ENCODE data around the gene UBA52.

The UBA52 gene

DNA sequence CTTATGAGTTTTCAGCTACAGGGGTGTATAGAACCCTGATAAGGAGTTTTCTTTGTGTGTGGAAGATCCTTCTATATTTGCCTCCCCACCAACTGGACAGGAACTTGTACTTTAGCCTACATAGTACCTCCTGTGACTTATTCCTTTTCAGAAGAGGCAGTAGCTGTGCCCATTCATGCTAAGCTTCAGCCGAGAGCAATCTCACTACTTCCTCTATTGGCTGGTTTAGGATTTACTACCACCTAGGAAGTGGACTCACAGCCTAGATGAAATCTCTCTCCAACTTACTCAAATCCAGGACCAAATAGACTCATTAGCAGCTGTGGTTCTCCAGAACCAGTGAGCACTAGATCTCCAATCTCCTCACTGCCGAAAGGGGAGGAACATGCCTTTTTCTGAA, 14.6 kb downstream of the UBA52 start:
- CTCF ChIA-PET = no interaction called here
- H3K27ac ChIP-seq = no peak overlapping the region
- POLR2A ChIA-PET (ENCODE audit: low non-redundant PET) = no interaction called here
- TF ChIP-seq, protein P1, sequence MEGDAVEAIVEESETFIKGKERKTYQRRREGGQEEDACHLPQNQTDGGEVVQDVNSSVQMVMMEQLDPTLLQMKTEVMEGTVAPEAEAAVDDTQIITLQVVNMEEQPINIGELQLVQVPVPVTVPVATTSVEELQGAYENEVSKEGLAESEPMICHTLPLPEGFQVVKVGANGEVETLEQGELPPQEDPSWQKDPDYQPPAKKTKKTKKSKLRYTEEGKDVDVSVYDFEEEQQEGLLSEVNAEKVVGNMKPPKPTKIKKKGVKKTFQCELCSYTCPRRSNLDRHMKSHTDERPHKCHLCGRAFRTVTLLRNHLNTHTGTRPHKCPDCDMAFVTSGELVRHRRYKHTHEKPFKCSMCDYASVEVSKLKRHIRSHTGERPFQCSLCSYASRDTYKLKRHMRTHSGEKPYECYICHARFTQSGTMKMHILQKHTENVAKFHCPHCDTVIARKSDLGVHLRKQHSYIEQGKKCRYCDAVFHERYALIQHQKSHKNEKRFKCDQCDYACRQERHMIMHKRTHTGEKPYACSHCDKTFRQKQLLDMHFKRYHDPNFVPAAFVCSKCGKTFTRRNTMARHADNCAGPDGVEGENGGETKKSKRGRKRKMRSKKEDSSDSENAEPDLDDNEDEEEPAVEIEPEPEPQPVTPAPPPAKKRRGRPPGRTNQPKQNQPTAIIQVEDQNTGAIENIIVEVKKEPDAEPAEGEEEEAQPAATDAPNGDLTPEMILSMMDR (conservative IDR thresholded peaks at IDR 0.05; ENCODE audit: low read depth) = no peak
- DNase-seq (ENCODE audit: low spot score) = no peak

DNA sequence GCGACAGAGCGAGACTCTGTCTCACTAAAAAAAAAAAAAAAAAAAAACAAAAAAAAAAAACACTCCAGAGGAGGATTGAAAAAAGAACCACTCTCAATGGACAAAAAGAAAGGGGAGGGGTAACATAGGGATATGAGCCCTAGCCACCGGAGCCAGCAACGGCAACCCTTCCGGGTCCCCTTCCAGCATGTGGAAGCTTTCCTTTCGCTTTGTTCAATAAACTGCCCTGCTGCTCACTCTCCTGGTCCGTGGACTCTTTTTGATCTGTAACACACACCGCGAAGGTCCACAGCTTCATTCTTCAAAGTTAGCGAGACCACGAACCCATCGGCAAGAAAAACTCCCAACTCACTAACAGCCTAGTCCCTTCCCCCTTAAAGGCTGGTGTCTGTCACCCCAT, 15.9 kb downstream of the UBA52 start:
- ChIA-PET POLR2A (ENCODE audit: low non-redundant PET) (interaction anchor here (0.7 to 1.5 kb wide), 2 partner anchors 11 to 15 kb away, joined by 3 to 6 read pairs; partner anchors contain the start of gene UBA52), CTCF (interaction anchor here (0.6 to 3.2 kb wide), 6 partner anchors 9 to 277 kb away, joined by 3 to 8 read pairs (median 4); partner anchors contain the start of gene UBA52)
- H3K27ac ChIP-seq = peak overlapping the region; percentile 96
- no peak for DNase-seq (ENCODE audit: low spot score)
- TF ChIP-seq, protein P1 (conservative IDR thresholded peaks at IDR 0.05; ENCODE audit: low read depth) = no peak

DNA sequence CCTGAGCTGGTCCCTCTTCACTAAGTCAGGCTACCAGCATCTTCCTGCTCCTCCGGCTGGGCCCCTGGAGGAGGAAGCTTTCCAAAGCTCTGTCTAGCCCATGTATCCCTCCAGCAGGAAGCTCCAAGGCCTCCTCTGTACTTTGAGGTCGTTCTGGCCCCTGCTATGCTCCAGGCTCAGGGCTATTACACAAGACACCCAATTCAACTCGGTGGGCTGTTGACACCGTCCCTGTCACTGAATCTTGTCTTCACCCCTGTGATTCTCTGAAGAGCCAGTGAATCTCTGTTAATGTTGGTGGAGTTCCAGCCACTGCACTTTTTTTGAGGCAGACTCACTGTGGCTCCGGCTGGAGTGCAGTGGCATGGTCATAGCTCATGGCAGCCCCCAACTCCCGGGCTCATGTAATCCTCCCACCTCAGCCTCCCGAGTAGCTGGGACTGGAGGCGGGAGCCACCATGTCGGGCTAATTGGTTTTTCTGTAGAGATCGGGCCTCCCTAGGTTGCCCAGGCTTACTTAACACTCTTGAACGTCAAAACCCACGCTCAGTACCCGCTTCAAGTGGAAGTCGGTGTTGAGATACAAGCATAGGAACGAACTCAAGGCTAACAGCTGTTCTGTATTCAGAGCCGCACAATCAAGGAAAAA, 16.4 kb downstream of the UBA52 start:
- no peak for DNase-seq (ENCODE audit: low spot score)
- POLR2A ChIA-PET (ENCODE audit: low non-redundant PET) = interaction anchor here (1.5 kb wide), 1 partner anchor 16 kb away, joined by 3 read pairs; the partner anchor contains the start of gene UBA52
- CTCF ChIA-PET = interaction anchor here (0.6 to 3.2 kb wide), 9 partner anchors 10 to 368 kb away, joined by 3 to 8 read pairs (median 4); partner anchors contain the start of gene UBA52

DNA sequence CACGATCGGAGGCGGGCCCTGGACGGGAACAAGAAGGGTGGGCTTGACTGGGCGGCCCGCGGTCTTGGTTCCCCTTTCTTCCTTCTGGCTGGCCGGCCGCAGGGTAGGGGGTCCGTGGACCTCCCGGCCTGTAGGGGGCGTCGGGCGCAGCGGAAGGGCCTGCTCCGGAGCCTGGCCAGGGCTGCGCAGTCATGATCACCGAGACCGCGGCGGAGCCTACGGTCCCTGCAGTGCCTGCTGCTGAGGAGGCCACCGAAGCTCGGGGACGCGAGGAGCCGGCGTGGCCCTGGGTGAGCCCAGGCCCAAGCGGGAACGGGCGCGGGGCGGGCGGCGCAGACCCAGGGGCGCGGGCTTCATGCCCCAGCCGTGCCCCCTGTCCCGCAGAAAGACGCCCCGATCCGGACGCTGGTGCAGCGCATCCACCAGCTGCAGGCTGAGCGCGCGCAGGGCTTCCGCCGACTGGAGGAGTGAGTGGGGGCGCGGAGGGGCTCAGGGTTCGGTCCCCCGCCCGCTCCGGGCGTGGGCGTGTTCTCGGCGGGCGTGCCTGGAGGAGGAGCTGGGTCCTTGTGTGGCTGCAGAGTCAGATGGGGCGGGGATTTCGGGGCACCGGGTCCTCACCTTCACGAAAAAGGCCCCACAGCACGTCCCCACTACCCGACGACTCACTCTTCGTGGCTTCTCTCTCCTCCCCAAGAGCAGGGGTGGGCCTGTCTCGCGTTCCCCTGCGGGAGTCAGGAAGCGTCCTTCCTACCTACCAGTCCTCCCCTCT, 17.1 kb downstream of the UBA52 start, which contains the start of gene REX1BD:
Gene REX1BD (plus strand): TSS at position 188 of the 769 bp plus-strand sequence. CDS start 4 bp downstream, at position 192.
- TF ChIP-seq, protein P1 (conservative IDR thresholded peaks at IDR 0.05; ENCODE audit: low read depth) = peak; percentile 98
- DNase-seq (ENCODE audit: low spot score) = peak; percentile 70
- CTCF ChIA-PET = interaction anchor here (0.5 to 3.2 kb wide), 18 partner anchors 9 to 367 kb away, joined by 3 to 8 read pairs (median 3); partner anchors contain the start of genes FKBP8 and UBA52
- peak within 1 kb of the TSS; percentile 96 for H3K27ac ChIP-seq
- POLR2A ChIA-PET (ENCODE audit: low non-redundant PET) = interaction anchor here (0.6 to 1.5 kb wide), 7 partner anchors 16 to 258 kb away, joined by 3 to 6 read pairs (median 3); partner anchors contain the start of genes ELL, FKBP8 and UBA52

More for the DNA sequence above, 16.4 kb downstream of the UBA52 start:
- peak overlapping the region; percentile 96 for H3K27ac ChIP-seq
- TF ChIP-seq, protein P1 (conservative IDR thresholded peaks at IDR 0.05; ENCODE audit: low read depth) = no peak

DNA sequence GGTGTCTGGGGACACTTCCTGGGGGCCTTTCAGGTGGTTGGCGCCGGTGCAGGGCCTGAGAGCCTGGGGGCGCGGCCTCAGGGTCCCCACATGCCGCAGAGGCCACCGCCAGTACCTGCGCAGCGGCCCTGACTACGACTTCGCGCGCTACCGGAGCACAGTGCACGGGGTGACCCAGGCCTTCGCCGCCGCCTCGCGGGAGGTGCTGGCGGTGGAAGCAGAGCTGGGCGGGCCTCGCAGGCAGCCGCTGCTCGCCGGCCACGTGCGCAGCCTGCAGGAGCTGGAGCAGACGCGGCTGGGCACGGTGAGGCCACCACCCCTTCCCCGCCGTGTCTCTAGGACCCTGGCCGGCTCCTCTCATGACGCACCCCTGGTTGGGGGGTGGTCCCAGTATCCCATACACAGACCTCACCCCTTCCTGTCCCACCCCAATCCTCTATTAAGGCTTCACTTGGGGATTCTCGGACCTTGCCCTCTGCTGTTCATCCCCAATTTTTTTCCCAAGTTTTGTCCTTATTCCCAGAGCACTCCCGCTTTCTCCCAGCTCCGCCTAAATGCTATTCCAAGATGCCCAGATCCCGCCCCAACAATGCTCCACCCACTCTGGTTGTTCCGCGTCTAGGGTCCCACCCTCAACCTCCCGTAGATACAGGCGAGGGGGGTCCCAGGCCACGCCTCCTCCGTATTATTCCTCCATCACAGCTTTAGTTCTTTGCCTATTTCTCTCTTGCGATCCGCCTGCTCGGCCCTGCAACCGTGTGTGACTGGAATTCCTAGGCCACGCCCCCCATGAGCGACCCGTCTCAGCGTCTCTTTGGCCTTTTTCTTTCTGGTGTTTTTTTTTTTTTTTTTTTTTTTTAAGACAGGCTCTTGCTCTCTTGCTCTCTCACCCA, 18.0 kb downstream of the UBA52 start:
- peak; percentile 58 for DNase-seq (ENCODE audit: low spot score)
- TF ChIP-seq, protein P1 (conservative IDR thresholded peaks at IDR 0.05; ENCODE audit: low read depth) = no peak
- CTCF ChIA-PET = interaction anchor here (0.6 to 3.2 kb wide), 15 partner anchors 10 to 225 kb away, joined by 3 to 8 read pairs (median 3); partner anchors contain the start of genes FKBP8 and UBA52
- POLR2A ChIA-PET (ENCODE audit: low non-redundant PET) = interaction anchor here (0.6 to 1.1 kb wide), 7 partner anchors 34 to 287 kb away, joined by 3 to 6 read pairs (median 4); partner anchors contain the start of genes ELL and FKBP8
- peak overlapping the region; percentile 96 for H3K27ac ChIP-seq

Data from RWPE1 (cell line).